ENCODE data around the gene MBD6. TPM values are rescaled to one million over a fixed set of nuclear protein-coding genes. Genes with fewer than 3 reads are reported as not detected.

MBD6 gene
- total and polyA plus RNA-seq, 2 of the 13 experiments (the other 11 are each of a cell fraction or from before 2014, with no cell fraction given), result 4.1 to 5.9 TPM

DNA sequence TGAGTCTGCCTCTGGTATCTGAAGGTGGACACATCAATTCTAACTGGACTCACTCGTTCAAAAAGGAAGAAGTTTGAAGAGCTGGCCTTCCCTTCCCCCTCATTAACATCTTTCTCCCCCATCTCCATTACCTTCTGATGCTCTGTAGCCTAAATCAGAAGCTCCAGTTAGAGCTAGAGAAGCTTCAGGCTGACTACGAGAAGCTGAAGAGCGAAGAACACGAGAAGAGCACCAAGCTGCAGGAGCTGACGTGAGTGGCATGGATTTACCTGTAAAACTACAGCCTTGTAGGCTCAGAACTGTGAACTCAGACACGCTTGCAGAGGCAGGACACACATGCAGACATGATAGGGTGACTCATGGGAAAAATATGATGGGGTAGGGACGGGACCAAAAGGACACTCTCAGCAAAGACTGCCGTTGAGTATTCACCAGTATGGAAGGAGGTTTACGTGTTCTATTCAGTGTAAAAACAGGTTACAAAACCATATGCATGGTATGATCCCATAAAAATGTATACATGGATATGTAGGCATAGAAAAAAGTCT lies 54.1 kb downstream of the MBD6 start (continued):
- TF ChIP-seq, protein P1, sequence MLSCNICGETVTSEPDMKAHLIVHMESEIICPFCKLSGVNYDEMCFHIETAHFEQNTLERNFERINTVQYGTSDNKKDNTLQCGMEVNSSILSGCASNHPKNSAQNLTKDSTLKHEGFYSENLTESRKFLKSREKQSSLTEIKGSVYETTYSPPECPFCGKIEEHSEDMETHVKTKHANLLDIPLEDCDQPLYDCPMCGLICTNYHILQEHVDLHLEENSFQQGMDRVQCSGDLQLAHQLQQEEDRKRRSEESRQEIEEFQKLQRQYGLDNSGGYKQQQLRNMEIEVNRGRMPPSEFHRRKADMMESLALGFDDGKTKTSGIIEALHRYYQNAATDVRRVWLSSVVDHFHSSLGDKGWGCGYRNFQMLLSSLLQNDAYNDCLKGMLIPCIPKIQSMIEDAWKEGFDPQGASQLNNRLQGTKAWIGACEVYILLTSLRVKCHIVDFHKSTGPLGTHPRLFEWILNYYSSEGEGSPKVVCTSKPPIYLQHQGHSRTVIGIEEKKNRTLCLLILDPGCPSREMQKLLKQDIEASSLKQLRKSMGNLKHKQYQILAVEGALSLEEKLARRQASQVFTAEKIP (CRISPR knock-in tag; IDR thresholded peaks at IDR 0.05; ENCODE audit: borderline replicate concordance), result no peak
- TF ChIP-seq JUND (CRISPR knock-in tag; IDR thresholded peaks at IDR 0.05), result peak; percentile 93
- TF ChIP-seq CREB1 (IDR thresholded peaks at IDR 0.05), result peak; percentile 37; the same call in 1 of the 2 replicates
- TF ChIP-seq CREB1 (CRISPR knock-in tag; IDR thresholded peaks at IDR 0.05), result peak; percentile 62
- no peak; the same call in 1 of the 2 replicates for TF ChIP-seq KMT2B (CRISPR knock-in tag; IDR thresholded peaks at IDR 0.05)
- TF ChIP-seq SUZ12 (IDR thresholded peaks at IDR 0.05; ENCODE audit: low read depth, low read length), result no peak
- TF ChIP-seq ZBTB38 (CRISPR knock-in tag; IDR thresholded peaks at IDR 0.05), result 0 out of 2 replicates have a peak, but pooled peaks have one; percentile 12
- no peak for TF ChIP-seq NFYC (CRISPR knock-in tag; IDR thresholded peaks at IDR 0.05)
- 0 out of 2 replicates have a peak, but pooled peaks have one; percentile 9 for TF ChIP-seq ZNF317 (CRISPR knock-in tag; IDR thresholded peaks at IDR 0.05)
- TF ChIP-seq ZNF670 (CRISPR knock-in tag; IDR thresholded peaks at IDR 0.05; ENCODE audit: borderline replicate concordance), result no peak
- no peak for TF ChIP-seq ZSCAN29 (CRISPR knock-in tag; conservative IDR thresholded peaks at IDR 0.05)
- no peak for TF ChIP-seq TSC22D2 (CRISPR knock-in tag; IDR thresholded peaks at IDR 0.05; ENCODE audit: borderline replicate concordance)
- TF ChIP-seq, protein P2, sequence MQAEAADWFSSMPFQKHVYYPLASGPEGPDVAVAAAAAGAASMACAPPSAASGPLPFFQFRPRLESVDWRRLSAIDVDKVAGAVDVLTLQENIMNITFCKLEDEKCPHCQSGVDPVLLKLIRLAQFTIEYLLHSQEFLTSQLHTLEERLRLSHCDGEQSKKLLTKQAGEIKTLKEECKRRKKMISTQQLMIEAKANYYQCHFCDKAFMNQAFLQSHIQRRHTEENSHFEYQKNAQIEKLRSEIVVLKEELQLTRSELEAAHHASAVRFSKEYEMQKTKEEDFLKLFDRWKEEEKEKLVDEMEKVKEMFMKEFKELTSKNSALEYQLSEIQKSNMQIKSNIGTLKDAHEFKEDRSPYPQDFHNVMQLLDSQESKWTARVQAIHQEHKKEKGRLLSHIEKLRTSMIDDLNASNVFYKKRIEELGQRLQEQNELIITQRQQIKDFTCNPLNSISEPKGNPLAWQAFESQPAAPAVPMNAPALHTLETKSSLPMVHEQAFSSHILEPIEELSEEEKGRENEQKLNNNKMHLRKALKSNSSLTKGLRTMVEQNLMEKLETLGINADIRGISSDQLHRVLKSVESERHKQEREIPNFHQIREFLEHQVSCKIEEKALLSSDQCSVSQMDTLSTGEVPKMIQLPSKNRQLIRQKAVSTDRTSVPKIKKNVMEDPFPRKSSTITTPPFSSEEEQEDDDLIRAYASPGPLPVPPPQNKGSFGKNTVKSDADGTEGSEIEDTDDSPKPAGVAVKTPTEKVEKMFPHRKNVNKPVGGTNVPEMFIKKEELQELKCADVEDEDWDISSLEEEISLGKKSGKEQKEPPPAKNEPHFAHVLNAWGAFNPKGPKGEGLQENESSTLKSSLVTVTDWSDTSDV (CRISPR knock-in tag; IDR thresholded peaks at IDR 0.05), result no peak
- no peak for TF ChIP-seq ZKSCAN5 (CRISPR knock-in tag; IDR thresholded peaks at IDR 0.05)
- peak; percentile 99 for TF ChIP-seq FOSL2 (CRISPR knock-in tag; IDR thresholded peaks at IDR 0.05)
- TF ChIP-seq POLR2AphosphoS5 (IDR thresholded peaks at IDR 0.05; ENCODE audit: low read depth, low read length), result 0 out of 2 replicates have a peak, but pooled peaks have one; percentile 3
- TF ChIP-seq ELF1 (CRISPR knock-in tag; IDR thresholded peaks at IDR 0.05), result 0 out of 2 replicates have a peak, but pooled peaks have one; percentile 17
- TF ChIP-seq ASH2L (IDR thresholded peaks at IDR 0.05; ENCODE audit: insufficient read length, low read depth, low read length), result peak; percentile 3
- TF ChIP-seq, protein P3, sequence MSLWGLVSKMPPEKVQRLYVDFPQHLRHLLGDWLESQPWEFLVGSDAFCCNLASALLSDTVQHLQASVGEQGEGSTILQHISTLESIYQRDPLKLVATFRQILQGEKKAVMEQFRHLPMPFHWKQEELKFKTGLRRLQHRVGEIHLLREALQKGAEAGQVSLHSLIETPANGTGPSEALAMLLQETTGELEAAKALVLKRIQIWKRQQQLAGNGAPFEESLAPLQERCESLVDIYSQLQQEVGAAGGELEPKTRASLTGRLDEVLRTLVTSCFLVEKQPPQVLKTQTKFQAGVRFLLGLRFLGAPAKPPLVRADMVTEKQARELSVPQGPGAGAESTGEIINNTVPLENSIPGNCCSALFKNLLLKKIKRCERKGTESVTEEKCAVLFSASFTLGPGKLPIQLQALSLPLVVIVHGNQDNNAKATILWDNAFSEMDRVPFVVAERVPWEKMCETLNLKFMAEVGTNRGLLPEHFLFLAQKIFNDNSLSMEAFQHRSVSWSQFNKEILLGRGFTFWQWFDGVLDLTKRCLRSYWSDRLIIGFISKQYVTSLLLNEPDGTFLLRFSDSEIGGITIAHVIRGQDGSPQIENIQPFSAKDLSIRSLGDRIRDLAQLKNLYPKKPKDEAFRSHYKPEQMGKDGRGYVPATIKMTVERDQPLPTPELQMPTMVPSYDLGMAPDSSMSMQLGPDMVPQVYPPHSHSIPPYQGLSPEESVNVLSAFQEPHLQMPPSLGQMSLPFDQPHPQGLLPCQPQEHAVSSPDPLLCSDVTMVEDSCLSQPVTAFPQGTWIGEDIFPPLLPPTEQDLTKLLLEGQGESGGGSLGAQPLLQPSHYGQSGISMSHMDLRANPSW (CRISPR knock-in tag; IDR thresholded peaks at IDR 0.05; ENCODE audit: borderline replicate concordance), result no peak
- TF ChIP-seq, protein P4, sequence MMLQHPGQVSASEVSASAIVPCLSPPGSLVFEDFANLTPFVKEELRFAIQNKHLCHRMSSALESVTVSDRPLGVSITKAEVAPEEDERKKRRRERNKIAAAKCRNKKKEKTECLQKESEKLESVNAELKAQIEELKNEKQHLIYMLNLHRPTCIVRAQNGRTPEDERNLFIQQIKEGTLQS (CRISPR knock-in tag; IDR thresholded peaks at IDR 0.05), result peak; percentile 89
- peak; percentile 21; the same call in 1 of the 2 replicates for TF ChIP-seq ATF7 (IDR thresholded peaks at IDR 0.05)
- TF ChIP-seq ATF7 (CRISPR knock-in tag; IDR thresholded peaks at IDR 0.05), result no peak
- no peak for TF ChIP-seq ZNF180 (CRISPR knock-in tag; IDR thresholded peaks at IDR 0.05; ENCODE audit: borderline replicate concordance, low read depth)
- peak; percentile 92 for TF ChIP-seq TEAD3 (CRISPR knock-in tag; optimal IDR thresholded peaks at IDR 0.05; ENCODE audit: borderline replicate concordance)
- TF ChIP-seq JUNB (CRISPR knock-in tag; IDR thresholded peaks at IDR 0.05; ENCODE audit: borderline replicate concordance), result peak; percentile 71

Measured in HepG2 (cell line).